Fibroblast of skin of right biceps (primary cell): ENCODE results near the gene TBC1D24.
"Not testable (repeated sequence)": the region's sequence is repeated elsewhere in the genome, so short reads cannot be mapped to it uniquely, and the experiment has no call there.

Source experiments
- DNase-seq: peaks from one replicate; pipeline ENCODE4 v3.0.0-alpha.2; 2013

Gene TBC1D24

GRCh38 chr16:2533912-2534311 is 59.0 kb downstream of the TBC1D24 start:
- no peak for DNase-seq

GRCh38 chr16:2534335-2534734 is 59.4 kb downstream of the TBC1D24 start:
- DNase-seq: not testable (repeated sequence)

- peak; percentile 71 for DNase-seq
Measured at GRCh38 chr16:2535625-2536013, 60.7 kb downstream of the TBC1D24 start.

GRCh38 chr16:2537451-2538379 is 62.8 kb downstream of the TBC1D24 start, which contains the start of gene PDPK1:
PDPK1 (plus strand) TSS chr16:2538021; CDS start chr16:2538113, 92 bp downstream.
- peak; percentile 96 for DNase-seq

GRCh38 chr16:2539192-2539844 is 64.4 kb downstream of the TBC1D24 start:
- not testable (repeated sequence) for DNase-seq

- not testable (repeated sequence) for DNase-seq
Measured at GRCh38 chr16:2539845-2540458, 65.0 kb downstream of the TBC1D24 start.

GRCh38 chr16:2540912-2541311 is 66.0 kb downstream of the TBC1D24 start:
- not testable (repeated sequence) for DNase-seq

- not testable (repeated sequence) for DNase-seq
Measured at GRCh38 chr16:2541409-2541808, 66.5 kb downstream of the TBC1D24 start.

GRCh38 chr16:2543771-2544170 is 68.8 kb downstream of the TBC1D24 start:
- not testable (repeated sequence) for DNase-seq

GRCh38 chr16:2550283-2550878 is 75.5 kb downstream of the TBC1D24 start:
- DNase-seq: not testable (repeated sequence)

GRCh38 chr16:2551420-2551889 is 76.5 kb downstream of the TBC1D24 start:
- peak; percentile 44 for DNase-seq

- DNase-seq: not testable (repeated sequence)
Measured at GRCh38 chr16:2554709-2555425, 79.9 kb downstream of the TBC1D24 start.
